H1 (cell line): ENCODE measurements around the gene ELOA. TPM values are rescaled to one million over a fixed set of nuclear protein-coding genes. Genes with fewer than 3 reads are reported as not detected.

Experiments
- CTCF ChIA-PET: fragments of 300-600 bp; sonication (Branson Sonifier 250); formaldehyde crosslinking; loops from one replicate; lab custom pipeline; 2021; ENCODE audit not compliant: partially characterized antibody; lab: Charles Lee
- POLR2A ChIA-PET: fragments of 300-600 bp; sonication (Branson Sonifier 250); formaldehyde crosslinking; loops from one replicate; lab custom pipeline; 2021; ENCODE audit warnings: inconsistent platforms; ENCODE audit not compliant: partially characterized antibody; lab: Charles Lee
- DNase-seq, 2 experiments: peaks; one replicate each; pipeline versions ENCODE4 v3.0.0 to v3.0.0-alpha.2; 2010 to 2022; ENCODE audit warnings: low spot score in 2 of 2, low read depth in 1 of 2, mixed read lengths in 1 of 2
- FAIRE-seq: peaks from 2 replicates; lab custom pipeline; 2011; peaks lifted over from hg19 to GRCh38; lab: Jason Lieb, UNC
- H2AFZ ChIP-seq: 2 replicates; pipeline ENCODE4 v1.8.1; 2012; ENCODE audit warnings: low read length, inconsistent platforms
- H2AK5ac ChIP-seq: 2 replicates; pipeline ENCODE4 v1.6.1; 2013; ENCODE audit warnings: low read depth, low read length
- H2BK120ac ChIP-seq: replicated peaks from 2 replicates; pipeline ENCODE3; 2013; ENCODE audit warnings: low read depth, low read length, inconsistent platforms
- H2BK12ac ChIP-seq: 2 replicates; pipeline ENCODE4 v1.6.1; 2013; ENCODE audit warnings: low read depth, low read length
- H2BK15ac ChIP-seq: 2 replicates; pipeline ENCODE4 v1.6.1; 2013; ENCODE audit warnings: low read length
- H2BK20ac ChIP-seq: 2 replicates; pipeline ENCODE4 v1.6.1; 2013; ENCODE audit warnings: low read length
- H2BK5ac ChIP-seq: 2 replicates; pipeline ENCODE4 v1.6.1; 2013; ENCODE audit warnings: low read depth, low read length
- H3K14ac ChIP-seq: 2 replicates; pipeline ENCODE4 v1.6.1; 2013; ENCODE audit warnings: inconsistent platforms; ENCODE audit not compliant: insufficient read length
- H3K18ac ChIP-seq: 2 replicates; pipeline ENCODE4 v1.6.1; 2013; ENCODE audit warnings: low read length; ENCODE audit errors: extremely low read depth
- H3K23ac ChIP-seq: 2 replicates; pipeline ENCODE4 v1.6.1; 2013; ENCODE audit warnings: inconsistent platforms; ENCODE audit not compliant: insufficient read length
- H3K23me2 ChIP-seq: 2 replicates; pipeline ENCODE4 v1.6.1; 2013; ENCODE audit warnings: low read depth, low read length
- H3K27ac ChIP-seq: 2 replicates; pipeline ENCODE4 v1.6.1; 2011; ENCODE audit warnings: low read depth, low read length, inconsistent platforms
- H3K27me3 ChIP-seq, 4 experiments: replicated peaks in 1 of 4; 1 replicate in 1 of 4; 2 replicates in 3 of 4; pipeline versions ENCODE4 v1.6.1 to v1.8.1; 2011 to 2013; ENCODE audit warnings: low read length in 3 of 4, mild to moderate bottlenecking in 3 of 4, inconsistent platforms in 2 of 4, mixed read lengths in 2 of 4, moderate library complexity in 1 of 4; ENCODE audit not compliant: control insufficient read depth in 3 of 4, insufficient read depth in 3 of 4; ENCODE audit errors: extremely low read depth in 1 of 4
- H3K36me3 ChIP-seq, 4 experiments: 2 replicates each; pipeline versions ENCODE4 v1.6.1 to v1.8.1; 2011 to 2013; ENCODE audit warnings: mild to moderate bottlenecking in 4 of 4, low read length in 3 of 4, moderate library complexity in 2 of 4, control low read depth in 1 of 4, inconsistent platforms in 1 of 4; ENCODE audit not compliant: insufficient read depth in 4 of 4, control insufficient read depth in 2 of 4
- H3K4ac ChIP-seq: replicated peaks from 2 replicates; pipeline ENCODE3; 2013; ENCODE audit warnings: low read length, low read depth, mixed read lengths, inconsistent platforms; ENCODE audit not compliant: insufficient read length
- H3K4me1 ChIP-seq, 4 experiments: replicated peaks in 1 of 4; 1 replicate in 1 of 4; 2 replicates in 3 of 4; pipeline versions ENCODE4 v1.6.1 to v1.8.1; 2011 to 2013; ENCODE audit warnings: low read length in 3 of 4, inconsistent platforms in 2 of 4, mixed read lengths in 1 of 4; ENCODE audit not compliant: insufficient read depth in 4 of 4, control insufficient read depth in 3 of 4
- H3K4me2 ChIP-seq, 2 experiments: 2 replicates each; pipeline versions ENCODE4 v1.6.1 to v1.8.1; 2011 to 2013; ENCODE audit warnings: low read depth in 2 of 2, low read length in 2 of 2, control low read depth in 1 of 2, inconsistent platforms in 1 of 2, mild to moderate bottlenecking in 1 of 2; ENCODE audit not compliant: insufficient read depth in 1 of 2
- H3K4me3 ChIP-seq, 4 experiments: fragments of 200-600, 300-600 bp in 1 of 4; sonication (generic), shearing (Covaris generic), sonication (Bioruptor Twin) in 1 of 4; 2 replicates each; pipeline versions ENCODE4 v1.5.1 to v1.8.1; 2011 to 2016; ENCODE audit warnings: low read length in 4 of 4, low read depth in 3 of 4, control low read depth in 2 of 4, inconsistent platforms in 2 of 4, mild to moderate bottlenecking in 2 of 4, mixed read lengths in 1 of 4, moderate library complexity in 1 of 4; ENCODE audit not compliant: insufficient read depth in 2 of 4; ENCODE audit errors: extremely low read depth in 1 of 4
- H3K56ac ChIP-seq: replicated peaks from 2 replicates; pipeline ENCODE3; 2013; ENCODE audit warnings: low read depth, mild to moderate bottlenecking, mixed read lengths, low read length, inconsistent platforms; ENCODE audit not compliant: insufficient read length
- H3K79me1 ChIP-seq: 2 replicates; pipeline ENCODE4 v1.6.1; 2013; ENCODE audit warnings: low read depth, low read length, control low read depth
- H3K79me2 ChIP-seq, 2 experiments: 2 replicates each; pipeline versions ENCODE4 v1.6.1 to v1.8.1; 2012 to 2013; ENCODE audit warnings: low read length in 2 of 2, mild to moderate bottlenecking in 2 of 2, inconsistent platforms in 1 of 2; ENCODE audit not compliant: insufficient read depth in 2 of 2, control insufficient read depth in 1 of 2
- H3K9ac ChIP-seq, 4 experiments: replicated peaks in 1 of 4; 1 replicate in 1 of 4; 2 replicates in 3 of 4; pipeline versions ENCODE4 v1.6.1 to v1.8.1; 2011 to 2013; ENCODE audit warnings: low read depth in 3 of 4, low read length in 3 of 4, control low read depth in 2 of 4, mild to moderate bottlenecking in 2 of 4, moderate library complexity in 2 of 4, inconsistent platforms in 1 of 4; ENCODE audit errors: extremely low read depth in 1 of 4
- H3K9me3 ChIP-seq, 2 experiments: 2 replicates each; pipeline versions ENCODE4 v1.6.1 to v1.8.1; 2012 to 2013; ENCODE audit warnings: mild to moderate bottlenecking in 2 of 2, moderate library complexity in 2 of 2, control low read depth in 1 of 2, inconsistent platforms in 1 of 2, low read depth in 1 of 2, low read length in 1 of 2, mixed read lengths in 1 of 2; ENCODE audit not compliant: insufficient read depth in 2 of 2
- H4K20me1 ChIP-seq, 2 experiments: replicated peaks in 1 of 2; 2 replicates each; pipeline versions ENCODE3 to v1.8.1; 2011 to 2013; ENCODE audit warnings: inconsistent platforms in 2 of 2, low read length in 2 of 2, mild to moderate bottlenecking in 1 of 2; ENCODE audit not compliant: insufficient read depth in 2 of 2, control insufficient read depth in 1 of 2
- H4K5ac ChIP-seq: 2 replicates; pipeline ENCODE4 v1.6.1; 2013; ENCODE audit warnings: low read length, low read depth, mixed read lengths, inconsistent platforms; ENCODE audit not compliant: insufficient read length
- H4K8ac ChIP-seq: 2 replicates; pipeline ENCODE4 v1.8.0; 2013; ENCODE audit warnings: mild to moderate bottlenecking, moderate library complexity, low read length, inconsistent platforms; ENCODE audit not compliant: insufficient read depth; ENCODE audit errors: extremely low read depth
- H4K91ac ChIP-seq: replicated peaks from 2 replicates; pipeline ENCODE3; 2013; ENCODE audit warnings: low read length, mixed read lengths, inconsistent platforms; ENCODE audit not compliant: insufficient read length
- CBX5 ChIP-seq: fragments of 300-800, 300-1000 bp; sonication (generic); IDR thresholded peaks from 2 replicates; pipeline ENCODE4 v1.7.1; 2016; ENCODE audit warnings: antibody characterized with exemption, low read length, low read depth
- CHD1 ChIP-seq: IDR thresholded peaks from 2 replicates; pipeline ENCODE4 v1.6.1; 2012; ENCODE audit warnings: low read depth, low read length, improper control_type of control experiment
- CREB1 ChIP-seq: IDR thresholded peaks from 2 replicates; pipeline ENCODE4 v1.6.1; 2012; ENCODE audit warnings: inconsistent platforms
- EZH2 ChIP-seq: fragments of 200-600 bp; sonication (generic); IDR thresholded peaks from 2 replicates; pipeline ENCODE4 v1.7.1; 2012; ENCODE audit warnings: low read depth, mild to moderate bottlenecking, moderate library complexity, low read length, inconsistent platforms; ENCODE audit not compliant: severe bottlenecking
- JUN ChIP-seq: IDR thresholded peaks from 2 replicates; pipeline ENCODE4 v1.6.1; 2011; ENCODE audit warnings: low read depth, mild to moderate bottlenecking, improper control_type of control experiment, low read length
- MAFK ChIP-seq: IDR thresholded peaks from 2 replicates; pipeline ENCODE4 v1.6.1; 2012; ENCODE audit warnings: low read depth, mild to moderate bottlenecking, improper control_type of control experiment, low read length
- NANOG ChIP-seq: IDR thresholded peaks from 2 replicates; pipeline ENCODE4 v1.6.1; 2011; ENCODE audit warnings: low read length, low read depth, mild to moderate bottlenecking, inconsistent platforms; ENCODE audit not compliant: insufficient read depth, poor library complexity, severe bottlenecking
- WGBS, 2 experiments: shearing (Covaris generic) in 1 of 2; methylation state at CpG; one replicate each; pipeline versions ENCODE4 v1.1.6 to v1.1.7; 2013 to 2015; ENCODE audit warnings: low lambda C conversion rate in 2 of 2, mixed read lengths in 2 of 2, inconsistent platforms in 1 of 2, low coverage in 1 of 2, missing lambda C conversion rate in 1 of 2; ENCODE audit not compliant: insufficient replicate concordance in 2 of 2, insufficient coverage in 1 of 2, insufficient read length in 1 of 2; ENCODE audit errors: extremely low coverage in 1 of 2, missing lambda C conversion rate in 1 of 2; 5-methylcytosine and 5-hydroxymethylcytosine counted together
- polyA plus RNA-seq, 7 experiments: library from polyadenylated mRNA; depleted of rRNA in 3 of 7; stranded (reverse) in 5 of 7; unstranded in 2 of 7; fragments of >200 nt in 5 of 7; fragments of 200-250 nt in 2 of 7; gene quantifications; 1 replicate in 5 of 7; 2 replicates in 1 of 7; 4 replicates in 1 of 7; pipeline versions ENCODE4 v1.2.1 to v1.2.3, GENCODE V29; 2011 to 2013; ENCODE audit warnings: missing spikeins in 2 of 7, mixed read lengths in 2 of 7
- total RNA-seq: library from RNA; stranded (reverse); fragmentation: NEBNext Ultra II Directional; extraction: Animal tissue kit (Norgen Biotek cat#: 25700); gene quantifications from 2 replicates; pipeline ENCODE4 v1.2.1, GENCODE V29; 2021

ELOA gene
- total and polyA plus RNA-seq, 2 of the 8 experiments (the other 6 are each of a cell fraction or from before 2014, with no cell fraction given) = 15.7 to 61.1 TPM

- Histone ChIP-seq H3K4ac (no peak overlapping the region), H3K56ac (no peak overlapping the region), H4K5ac (no peak overlapping the region), H3K27me3 (no peaks in the 10 kb centered on the region), H3K9ac (no peak overlapping the region), H2BK120ac (no peak overlapping the region), H4K20me1 (peaks cover 14 to 20% of the 10 kb centered on the region in 2 experiments), H3K23me2 (no peaks in the 10 kb centered on the region), H2BK20ac (no peak overlapping the region), H3K18ac (no peak overlapping the region), H3K79me2 (peaks cover 0 to 46% of the 10 kb centered on the region in 2 experiments; a peak in 2 of 4 replicates), H2AFZ (no peak overlapping the region), H4K91ac (no peak overlapping the region), H2BK12ac (no peak overlapping the region), H3K14ac (no peak overlapping the region), H2BK15ac (no peak overlapping the region), H2AK5ac (no peak overlapping the region), H3K4me3 (no peak overlapping the region), H3K23ac (no peak overlapping the region), H3K79me1 (no peaks in the 10 kb centered on the region; the same call in 1 of the 2 replicates), H3K36me3 (peaks cover 16 to 67% (median 42%) of the 10 kb centered on the region in 4 experiments), H3K4me1 (no peaks in the 10 kb centered on the region), H4K8ac (no peak overlapping the region), H3K27ac (no peak overlapping the region), H2BK5ac (no peak overlapping the region), H3K9me3 (no peaks in the 10 kb centered on the region), H3K4me2 (no peak overlapping the region)
- FAIRE-seq = no peak
- TF ChIP-seq CHD1 (no peak), CREB1 (no peak), NANOG (no peak), CBX5 (no peak), MAFK (no peak), EZH2 (no peak), JUN (no peak)
- no peak for DNase-seq
- CTCF ChIA-PET = interaction anchor here (0.6 to 2.0 kb wide), 5 partner anchors 8 to 70 kb away, joined by 3 to 7 read pairs (median 4); no protein-coding TSS in a partner anchor
- POLR2A ChIA-PET = interaction anchor here (0.9 to 12.3 kb wide), 7 partner anchors 7 to 196 kb away, joined by 3 to 190 read pairs (median 12); partner anchors contain the start of genes ELOA and RPL11
- 93% methylated on average over 5 of the region's 5 CpGs; no CpG with 5 or more reads in 1 of the 2 experiments for WGBS, 2 experiments
Observed at GRCh38 chr1:23701996-23702395, 41.3 kb upstream of the ELOA start.
